Esophagus muscularis mucosa (tissue), 3 donors: Measurements from ENCODE around the gene SLC6A19.

Experiments
- POLR2A ChIP-seq: fragments of 450-650 bp; IDR thresholded peaks from one replicate; pipeline ENCODE4 v1.6.1; 2017; ENCODE audit warnings: antibody characterized with exemption, moderate library complexity, mild to moderate bottlenecking, low read depth
- POLR2AphosphoS5 ChIP-seq, 2 donors: sonication (generic); formaldehyde crosslinking; IDR thresholded peaks; one replicate each; pipeline ENCODE4 v1.6.1; 2017; ENCODE audit warnings: antibody characterized with exemption in 2 of 2
- TF ChIP-seq, protein P1 (sequence below), 3 experiments: fragments of 200-600 bp in 2 of 3; fragments of 450-650 bp in 1 of 3; sonication (generic) in 2 of 3; IDR thresholded peaks; one replicate each; pipeline ENCODE4 v1.5.1; 2017 to 2019; ENCODE audit warnings: antibody characterized with exemption in 3 of 3, mild to moderate bottlenecking in 2 of 3, moderate library complexity in 1 of 3

GRCh38 chr5:1207555-1207954, 6.2 kb downstream of the SLC6A19 start:
- TF ChIP-seq POLR2AphosphoS5 (IDR thresholded peaks at IDR 0.05) (no peak), POLR2A (no peak)
- TF ChIP-seq, protein P1, sequence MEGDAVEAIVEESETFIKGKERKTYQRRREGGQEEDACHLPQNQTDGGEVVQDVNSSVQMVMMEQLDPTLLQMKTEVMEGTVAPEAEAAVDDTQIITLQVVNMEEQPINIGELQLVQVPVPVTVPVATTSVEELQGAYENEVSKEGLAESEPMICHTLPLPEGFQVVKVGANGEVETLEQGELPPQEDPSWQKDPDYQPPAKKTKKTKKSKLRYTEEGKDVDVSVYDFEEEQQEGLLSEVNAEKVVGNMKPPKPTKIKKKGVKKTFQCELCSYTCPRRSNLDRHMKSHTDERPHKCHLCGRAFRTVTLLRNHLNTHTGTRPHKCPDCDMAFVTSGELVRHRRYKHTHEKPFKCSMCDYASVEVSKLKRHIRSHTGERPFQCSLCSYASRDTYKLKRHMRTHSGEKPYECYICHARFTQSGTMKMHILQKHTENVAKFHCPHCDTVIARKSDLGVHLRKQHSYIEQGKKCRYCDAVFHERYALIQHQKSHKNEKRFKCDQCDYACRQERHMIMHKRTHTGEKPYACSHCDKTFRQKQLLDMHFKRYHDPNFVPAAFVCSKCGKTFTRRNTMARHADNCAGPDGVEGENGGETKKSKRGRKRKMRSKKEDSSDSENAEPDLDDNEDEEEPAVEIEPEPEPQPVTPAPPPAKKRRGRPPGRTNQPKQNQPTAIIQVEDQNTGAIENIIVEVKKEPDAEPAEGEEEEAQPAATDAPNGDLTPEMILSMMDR (IDR thresholded peaks at IDR 0.05) = no peak
